Stimulated activated CD8-positive, alpha-beta memory T cell treated with anti-CD3 and anti-CD28 coated beads, Interleukin-15, amount 100 ng/mL, for 4 hours (primary cell): Measurements from ENCODE around the gene INAFM2.
A peak's percentile ranks its signal among the peaks of the same experiment; 100 is the strongest.

Experiments
- DNase-seq, 2 donors: peaks; one replicate each; pipeline ENCODE4 v3.0.0-alpha.2; 2020; ENCODE audit warnings: low read depth in 2 of 2

INAFM2 gene

DNA sequence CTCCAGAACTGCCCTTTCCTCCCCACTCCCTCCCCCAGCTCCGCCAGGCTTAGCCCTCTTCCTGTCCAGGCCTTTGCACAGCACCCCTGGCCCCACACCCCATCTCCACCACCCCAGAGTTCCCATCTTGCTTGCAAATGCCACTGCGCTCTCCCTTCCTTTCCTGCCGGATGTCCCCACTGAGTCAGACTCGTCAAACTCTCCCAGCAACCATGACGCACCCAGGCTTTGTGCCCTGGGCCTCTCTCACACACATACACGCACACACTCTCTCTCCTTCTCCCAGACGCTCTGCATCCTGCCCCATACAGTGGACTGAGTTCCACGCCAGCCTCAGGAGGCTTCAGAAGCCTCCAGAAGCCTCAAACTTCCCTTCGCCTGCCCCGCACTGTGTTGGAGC, 20.0 kb downstream of the INAFM2 start:
- DNase-seq, result no peak

DNA sequence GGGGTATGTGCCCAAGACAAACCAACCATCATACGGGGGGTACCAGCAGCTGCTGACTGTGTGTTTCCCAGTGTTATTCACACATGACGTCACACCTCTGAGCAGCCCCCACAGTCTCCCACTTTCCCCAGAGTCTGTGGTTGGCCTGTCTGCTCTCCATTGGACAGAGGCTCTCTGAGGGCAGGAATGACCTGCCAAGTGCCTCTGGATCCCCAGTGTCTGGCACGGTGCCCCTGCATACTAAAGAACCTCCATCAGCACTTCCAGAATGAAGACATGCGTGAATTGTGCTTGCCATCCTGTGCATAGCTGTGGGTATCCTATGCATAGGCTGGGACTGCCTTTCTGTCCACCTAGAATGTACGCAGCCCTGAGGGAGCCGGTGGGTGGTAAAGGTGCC, 20.7 kb downstream of the INAFM2 start:
- no peak for DNase-seq

GRCh38 chr15:40344631-40345120, 21.2 kb downstream of the INAFM2 start:
- DNase-seq, result peak in 1 of 2 donors; percentile 46

DNA sequence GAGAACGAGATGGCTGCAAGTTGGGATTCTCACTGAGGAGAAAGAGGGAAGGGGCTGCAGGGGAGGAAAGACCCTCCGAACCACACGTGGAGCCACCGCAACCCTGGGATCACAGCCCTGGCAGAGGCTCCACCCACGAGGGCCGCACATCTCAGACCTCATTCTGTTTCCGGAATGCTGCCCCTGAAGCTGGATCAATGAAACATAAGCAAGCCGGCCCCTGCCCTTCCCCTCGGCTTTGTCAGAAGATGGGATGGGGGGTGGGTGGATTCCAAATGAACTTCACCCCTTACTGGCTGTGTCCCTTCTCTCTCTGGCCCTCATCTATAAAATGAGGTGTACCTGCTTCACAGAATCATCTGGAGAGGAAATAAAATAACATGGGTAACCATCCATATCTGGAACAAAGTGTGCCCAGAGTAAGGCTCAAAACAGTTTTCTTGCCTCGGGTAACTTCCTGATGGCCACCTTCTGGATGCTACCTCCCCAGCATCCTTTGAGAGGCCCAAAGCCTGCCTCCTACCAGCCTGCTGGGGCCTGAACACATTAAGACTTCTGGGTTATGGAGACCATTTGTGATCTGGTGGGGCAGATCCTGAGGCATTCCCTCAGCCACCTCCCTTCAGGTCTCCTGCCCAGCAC, 21.9 kb downstream of the INAFM2 start:
- DNase-seq, result no peak

DNA sequence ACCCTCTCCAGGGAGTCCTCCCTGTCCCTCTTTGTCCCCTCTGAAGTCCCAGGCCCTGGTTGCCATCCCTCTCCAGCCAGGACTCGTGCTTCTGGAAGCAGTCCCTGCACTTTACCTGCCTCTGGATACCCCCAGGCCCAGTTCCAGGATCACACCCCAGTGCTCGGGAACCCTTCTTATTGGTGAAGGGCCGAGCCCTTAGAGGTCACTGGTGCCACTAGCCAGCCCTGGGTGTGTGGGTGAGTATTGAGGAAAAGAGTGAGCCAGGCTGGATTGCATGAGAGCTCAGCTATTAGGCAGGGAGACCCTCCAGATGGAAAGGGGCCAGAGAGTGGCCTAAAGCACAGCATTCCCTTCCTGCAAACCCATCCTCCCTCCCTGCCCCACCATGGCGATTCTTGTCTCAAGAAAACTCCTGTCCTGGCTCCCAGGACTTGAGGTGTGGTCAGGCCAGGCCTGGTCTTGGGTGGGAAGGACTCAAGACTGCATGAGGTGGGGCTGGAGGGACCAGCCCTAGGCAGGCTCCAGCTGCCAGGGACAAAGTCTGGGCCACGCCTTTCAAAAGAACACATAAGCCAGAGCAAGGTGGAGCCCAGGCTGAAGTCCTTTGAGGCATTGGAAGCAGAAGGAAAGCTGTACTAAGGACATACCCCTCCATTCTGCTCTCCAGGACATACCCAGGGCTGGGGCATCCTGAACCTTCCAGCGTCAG, 22.5 kb downstream of the INAFM2 start:
- DNase-seq, result no peak

DNA sequence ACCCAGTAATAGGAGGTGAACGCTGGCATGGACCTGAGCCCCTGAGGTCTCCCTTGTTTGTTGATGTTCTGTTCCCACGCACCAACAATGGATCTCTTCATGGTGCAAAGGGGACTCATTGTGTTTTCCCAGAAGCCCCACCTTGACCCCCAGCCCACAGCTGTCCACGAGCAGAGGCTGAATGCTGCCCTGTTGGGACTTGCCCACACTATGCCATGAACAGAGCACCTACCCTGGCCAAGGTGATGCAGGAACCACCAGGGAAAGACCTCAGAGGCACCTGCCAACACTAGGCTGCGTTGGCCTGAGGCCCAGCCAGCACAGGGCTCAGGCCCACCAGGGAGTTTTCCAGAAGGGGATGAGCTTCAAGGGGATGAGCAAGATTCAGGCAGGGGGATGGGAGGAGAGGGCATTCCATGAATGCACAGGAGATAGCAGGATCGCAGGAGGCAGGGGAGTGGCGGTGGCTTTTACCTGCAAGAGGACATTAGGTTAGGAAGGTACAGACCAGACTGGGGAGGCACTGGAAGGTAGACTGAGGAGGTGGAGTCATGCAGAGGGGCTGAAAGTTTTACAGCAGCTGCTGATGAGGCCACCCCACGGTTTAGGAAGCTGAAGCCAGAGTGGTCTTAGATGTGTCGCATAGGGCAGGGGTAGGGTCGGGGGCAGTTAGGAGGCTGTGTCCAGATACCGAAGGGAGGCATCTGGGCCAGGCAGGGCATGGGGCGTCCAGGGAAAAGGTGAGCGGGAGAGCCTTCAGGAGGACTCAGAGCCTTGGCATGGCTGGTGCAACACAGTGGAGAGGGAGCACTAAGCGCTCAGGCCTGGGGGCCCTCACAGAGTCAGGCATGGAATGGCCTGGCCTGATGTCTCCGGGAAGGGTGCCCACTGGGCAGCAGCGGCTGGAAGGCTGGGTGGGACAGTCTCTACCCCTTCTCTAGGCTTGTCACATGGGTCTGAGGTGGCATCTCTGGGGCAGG, 23.4 kb downstream of the INAFM2 start:
- DNase-seq, result no peak

DNA sequence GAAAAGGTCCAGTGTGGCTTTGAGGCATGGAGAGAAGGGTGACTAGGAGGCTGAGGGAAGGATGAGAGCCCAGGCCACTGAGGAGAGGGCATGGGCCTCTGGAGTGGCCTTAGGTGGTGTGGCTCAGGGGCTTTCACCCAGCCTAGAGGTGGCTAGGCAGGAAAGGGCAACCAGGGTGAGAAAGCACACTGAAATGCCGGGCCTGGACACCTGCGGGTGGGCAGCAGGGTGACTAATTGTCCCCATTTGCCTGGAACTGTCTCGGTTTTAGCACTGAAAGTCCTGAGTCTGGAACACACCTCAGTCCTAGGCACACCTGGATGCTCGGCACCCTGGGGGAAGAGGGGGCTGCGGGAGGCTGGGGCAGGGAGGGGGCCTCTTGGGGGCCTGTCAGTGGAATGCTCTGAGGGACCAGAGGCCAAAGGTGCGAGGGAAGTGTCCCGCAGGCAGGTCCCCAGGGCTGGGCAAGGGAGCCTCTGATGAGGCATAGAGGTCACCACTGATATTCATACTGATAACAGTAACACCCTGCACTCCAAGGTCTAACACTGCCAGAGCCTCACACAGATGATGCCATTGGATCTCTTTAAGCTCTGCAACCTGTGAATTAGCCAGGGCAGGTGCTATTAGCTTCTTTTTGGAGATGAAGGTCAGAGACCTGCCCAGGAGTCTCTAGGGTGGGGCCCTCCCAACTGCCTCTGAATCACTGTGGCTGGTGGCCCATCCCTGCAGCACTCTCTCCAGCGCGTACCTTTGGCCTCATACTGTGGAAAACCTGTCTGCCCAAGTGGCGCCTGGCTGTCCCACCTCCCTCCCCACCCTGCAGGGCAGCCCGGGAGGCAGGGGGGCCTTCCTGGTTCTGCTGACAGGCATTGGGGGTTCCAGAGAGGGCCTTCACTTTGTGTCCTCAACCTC, 24.3 kb downstream of the INAFM2 start:
- no peak for DNase-seq

GRCh38 chr15:40348474-40348870, 25.0 kb downstream of the INAFM2 start:
- DNase-seq, result no peak

GRCh38 chr15:40349163-40349562, 25.7 kb downstream of the INAFM2 start:
- no peak for DNase-seq

DNA sequence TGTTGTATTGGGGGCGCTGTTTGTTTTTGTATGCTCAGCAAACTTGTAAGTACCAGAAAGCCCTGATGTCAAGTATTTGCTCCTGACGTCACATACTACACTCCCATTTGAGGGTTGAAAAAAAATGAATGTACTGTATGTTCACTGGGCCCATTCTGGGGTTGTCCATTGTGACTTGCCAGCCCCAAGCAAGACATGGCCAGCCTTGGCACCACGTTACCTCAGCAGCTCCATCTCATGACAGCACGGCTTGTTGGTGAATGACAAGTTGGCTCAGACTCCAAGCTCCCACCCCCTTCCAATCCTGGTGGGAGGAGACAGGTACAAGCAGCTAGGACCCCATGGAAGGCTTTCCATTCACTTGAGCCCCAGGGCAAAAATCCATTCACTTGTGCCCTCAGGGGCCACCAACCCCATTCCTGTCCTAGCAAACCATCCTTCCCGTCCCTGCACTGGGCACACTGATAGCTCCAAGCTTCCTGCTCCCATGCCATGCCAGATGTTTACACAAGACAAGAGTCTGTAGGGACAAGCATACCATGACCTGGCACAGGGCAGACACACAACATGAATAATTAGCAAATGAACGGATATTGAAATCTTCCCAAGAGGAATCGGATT, 28.9 kb downstream of the INAFM2 start:
- DNase-seq, result no peak

GRCh38 chr15:40353697-40354096, 30.2 kb downstream of the INAFM2 start:
- DNase-seq, result no peak

GRCh38 chr15:40354408-40355171, 31.1 kb downstream of the INAFM2 start:
- no peak for DNase-seq

DNA sequence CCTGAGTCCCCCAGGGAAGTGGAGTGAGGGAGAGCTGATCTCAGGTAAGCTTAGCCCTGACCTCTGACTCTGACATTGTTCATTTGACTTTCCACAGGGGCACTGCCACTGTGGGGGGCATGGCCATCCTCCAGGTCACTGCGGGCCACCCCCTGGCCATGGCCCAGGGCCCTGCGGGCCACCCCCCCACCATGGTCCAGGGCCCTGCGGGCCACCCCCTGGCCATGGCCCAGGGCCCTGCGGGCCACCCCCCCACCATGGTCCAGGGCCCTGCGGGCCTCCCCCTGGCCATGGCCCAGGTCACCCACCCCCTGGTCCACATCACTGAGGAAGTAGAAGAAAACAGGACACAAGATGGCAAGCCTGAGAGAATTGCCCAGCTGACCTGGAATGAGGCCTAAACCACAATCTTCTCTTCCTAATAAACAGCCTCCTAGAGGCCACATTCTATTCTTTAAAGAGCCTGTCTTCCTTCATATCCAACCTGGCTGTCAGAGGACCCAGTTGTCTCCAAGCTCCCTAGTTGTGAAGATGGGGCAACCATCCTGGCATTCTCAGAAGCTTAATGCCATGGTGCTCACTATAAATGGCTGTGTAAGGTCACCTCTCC, 32.6 kb downstream of the INAFM2 start:
- no peak for DNase-seq

GRCh38 chr15:40357246-40357645, 33.8 kb downstream of the INAFM2 start:
- no peak for DNase-seq

DNA sequence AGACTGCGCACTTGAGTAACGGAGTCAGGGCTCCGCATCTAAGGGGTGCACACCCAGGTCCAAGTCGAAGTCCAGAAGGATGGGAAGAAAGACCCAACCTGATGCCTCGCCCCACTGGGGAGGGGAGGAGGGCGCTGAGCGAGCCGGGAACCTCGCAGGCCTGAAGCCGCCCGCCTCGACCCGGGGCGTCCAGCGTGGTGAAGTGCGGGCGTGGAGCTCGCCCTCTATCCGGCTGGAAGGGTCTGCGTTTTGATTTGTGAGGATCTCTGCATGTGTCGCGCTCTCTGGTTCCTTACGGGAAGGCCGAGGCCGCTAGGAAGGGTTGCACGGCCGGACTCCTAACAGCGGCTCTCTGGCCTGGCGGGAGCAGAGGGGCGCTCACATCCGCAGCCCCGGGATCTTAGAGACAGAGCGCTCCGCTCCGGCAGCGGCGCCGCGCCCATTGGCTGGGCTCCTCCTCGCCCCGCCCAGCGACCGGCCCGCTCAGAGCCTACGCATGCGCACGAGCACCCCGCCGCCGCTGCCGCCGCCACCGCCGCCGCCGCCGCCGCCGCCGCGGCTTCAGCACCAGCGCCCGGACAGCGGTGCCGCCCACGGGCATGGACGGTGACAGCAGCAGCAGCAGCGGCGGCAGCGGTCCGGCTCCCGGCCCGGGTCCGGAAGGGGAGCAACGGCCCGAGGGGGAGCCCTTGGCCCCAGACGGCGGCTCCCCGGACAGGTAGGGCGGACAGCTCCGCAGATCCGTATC, 34.4 kb downstream of the INAFM2 start, which contains the start of gene DISP2:
Gene DISP2, plus strand, starts transcription at position 497 of the 748 bp plus-strand sequence. Its CDS starts 103 bp downstream, at position 600.
- DNase-seq, result peak; percentile 61 to 68

DNA sequence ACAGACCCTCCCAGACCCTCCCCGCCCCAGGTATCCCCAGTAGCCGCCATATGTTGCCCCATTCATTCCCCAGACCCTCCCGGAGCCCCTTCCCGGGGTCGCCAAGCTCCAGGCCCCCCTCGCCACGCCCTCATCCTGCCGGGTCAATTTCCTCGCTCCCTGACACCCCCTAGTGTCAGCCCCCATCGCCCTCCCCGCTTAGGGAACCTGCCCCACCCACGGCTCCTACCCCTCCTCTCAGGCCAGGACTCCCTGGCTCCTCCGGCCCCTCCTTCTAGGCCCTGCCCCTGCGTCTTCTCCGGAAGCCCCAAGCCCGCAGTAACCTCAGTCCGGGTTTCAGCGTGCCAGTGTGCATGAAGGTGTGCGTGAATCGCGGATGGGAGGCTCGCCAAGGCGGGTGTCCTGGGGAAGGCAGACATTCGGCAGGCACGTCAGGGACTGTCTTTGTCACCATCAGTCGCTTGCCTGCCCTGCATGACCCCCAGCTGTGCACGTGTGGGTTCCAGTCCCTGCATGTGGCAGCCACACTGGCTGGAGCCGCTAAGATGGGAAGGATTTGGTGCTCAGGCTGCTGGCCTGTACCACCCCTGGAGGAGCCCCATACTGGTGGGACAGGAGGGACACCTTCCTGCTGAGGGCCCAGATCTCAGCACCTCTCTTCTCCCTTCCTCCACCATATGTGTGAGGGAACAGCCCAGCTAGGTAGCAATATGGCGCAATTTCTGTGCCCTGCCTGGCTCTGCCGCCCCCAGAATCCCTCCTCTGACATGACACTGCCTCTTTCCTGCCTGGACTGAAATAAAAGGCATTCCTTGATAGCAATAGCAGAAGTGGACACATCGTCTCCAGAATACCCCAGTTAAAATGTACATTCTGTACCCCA, 35.2 kb downstream of the INAFM2 start:
- DNase-seq, result no peak

DNA sequence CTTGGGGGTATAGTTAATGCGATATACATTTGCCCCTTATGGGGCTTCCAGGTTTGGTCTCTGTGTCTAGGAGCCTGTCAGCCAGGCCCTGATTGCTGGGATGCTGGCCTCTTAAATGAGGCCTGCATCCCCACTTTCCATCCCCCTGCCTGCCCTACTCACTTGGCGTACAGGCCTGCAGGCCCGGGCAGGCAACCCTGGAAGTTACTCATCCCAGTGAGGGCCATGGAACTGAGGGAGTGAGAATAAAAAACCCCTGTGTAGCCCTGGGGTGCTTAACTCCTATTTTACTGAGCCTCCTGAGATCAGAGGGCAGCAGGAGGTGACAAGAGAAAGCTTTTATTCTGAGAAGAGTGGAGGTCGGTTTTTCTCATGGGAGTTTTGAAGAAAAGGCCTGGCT, 36.5 kb downstream of the INAFM2 start:
- DNase-seq, result no peak

DNA sequence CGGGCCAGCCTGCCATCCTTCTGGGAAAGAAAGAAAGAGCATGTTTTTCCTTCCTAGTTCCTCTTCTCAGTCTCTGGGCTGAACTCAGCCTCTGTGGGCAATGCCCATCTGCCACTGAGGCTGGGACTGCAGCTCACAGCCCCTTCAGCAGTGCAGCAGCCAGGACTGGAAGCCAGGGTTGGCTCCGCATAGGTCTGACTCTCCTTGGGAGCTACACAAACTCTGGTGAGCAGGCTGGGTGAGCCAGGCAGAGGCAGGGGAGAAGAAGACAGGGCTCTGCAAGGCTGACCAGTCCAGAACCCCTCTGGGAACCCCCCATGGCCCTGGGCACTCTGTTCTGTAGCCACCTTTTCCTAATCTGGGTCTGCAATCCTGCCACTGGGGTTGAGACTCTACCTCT, 38.1 kb downstream of the INAFM2 start:
- DNase-seq, result no peak
